Measurements from ENCODE around the gene CTPS2.

DNA sequence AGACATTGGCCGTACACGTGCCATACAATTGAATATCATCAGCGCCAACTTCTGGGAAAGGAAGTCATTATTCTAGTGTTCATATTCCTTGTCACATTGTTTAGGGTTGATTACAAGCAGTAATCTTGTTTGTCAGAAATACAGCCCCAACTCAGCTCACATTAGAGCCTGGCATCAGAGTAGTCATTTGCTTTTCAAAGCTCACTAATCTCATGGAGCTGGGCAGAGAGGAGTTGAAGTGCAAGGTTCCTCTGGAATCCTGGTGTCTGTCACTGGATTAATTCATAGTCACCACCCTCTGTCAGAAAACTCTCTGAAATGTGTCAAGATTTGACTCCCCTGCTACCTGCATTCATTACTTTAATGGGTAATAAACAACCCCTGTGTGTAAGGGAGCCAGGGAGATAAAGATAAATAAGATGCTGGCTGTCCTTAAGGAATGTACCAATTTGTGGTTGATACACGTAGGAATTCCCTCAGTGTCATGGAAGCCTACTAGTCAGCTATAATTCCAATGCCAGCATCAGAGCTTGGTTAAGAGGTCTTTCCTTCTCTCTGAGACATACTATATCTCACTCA, 106.2 kb downstream of the CTPS2 start:
- no peak for TF ChIP-seq CTCF (IDR thresholded peaks at IDR 0.05; ENCODE audit: low read depth, low read length)
- TF ChIP-seq POLR2A (IDR thresholded peaks at IDR 0.05; ENCODE audit: extremely low read depth, insufficient read length), result no peak
